ENCODE data around the gene NQO1.

The NQO1 gene

GRCh38 chr16:69711115-69711740 lies 15.1 kb downstream of the NQO1 start:
- H3K4me3 ChIP-seq (ENCODE audit: low read depth, low read length) = no peak overlapping the region
- no peak for TF ChIP-seq CTCF (IDR thresholded peaks at IDR 0.05; ENCODE audit: low read depth, low read length)

GRCh38 chr16:69709456-69710084 lies 16.8 kb downstream of the NQO1 start:
- no peak overlapping the region for H3K4me3 ChIP-seq (ENCODE audit: low read depth, low read length)
- peak; percentile 24 for TF ChIP-seq CTCF (IDR thresholded peaks at IDR 0.05; ENCODE audit: low read depth, low read length)

GRCh38 chr16:69707920-69708683 lies 18.3 kb downstream of the NQO1 start:
- no peak for TF ChIP-seq CTCF (IDR thresholded peaks at IDR 0.05; ENCODE audit: low read depth, low read length)
- no peak overlapping the region for H3K4me3 ChIP-seq (ENCODE audit: low read depth, low read length)

- no peak overlapping the region for H3K4me3 ChIP-seq (ENCODE audit: low read depth, low read length)
- no peak for TF ChIP-seq CTCF (IDR thresholded peaks at IDR 0.05; ENCODE audit: low read depth, low read length)
Observed at GRCh38 chr16:69706975-69707340, 19.4 kb downstream of the NQO1 start.

GRCh38 chr16:69706256-69706974 lies 19.9 kb downstream of the NQO1 start:
- H3K4me3 ChIP-seq (ENCODE audit: low read depth, low read length) = no peak overlapping the region
- TF ChIP-seq CTCF (IDR thresholded peaks at IDR 0.05; ENCODE audit: low read depth, low read length) = no peak

GRCh38 chr16:69703638-69704037 lies 22.7 kb downstream of the NQO1 start:
- no peak for TF ChIP-seq CTCF (IDR thresholded peaks at IDR 0.05; ENCODE audit: low read depth, low read length)
- no peak overlapping the region for H3K4me3 ChIP-seq (ENCODE audit: low read depth, low read length)

Data from WI38 (cell line).